HepG2 (cell line): ENCODE measurements around the gene CEP250. TPM values are rescaled to one million over a fixed set of nuclear protein-coding genes. Genes with fewer than 3 reads are reported as not detected.

Experiments used
- ADNP ChIP-seq: sonication (generic); formaldehyde crosslinking; IDR thresholded peaks from 2 replicates; pipeline ENCODE4 v1.4.0; 2020; ENCODE audit warnings: missing genetic modification reagents
- ARID2 ChIP-seq: sonication (generic); formaldehyde crosslinking; IDR thresholded peaks from 2 replicates; pipeline ENCODE4 v1.8.1; 2022; ENCODE audit warnings: mild to moderate bottlenecking, missing genetic modification reagents, borderline replicate concordance
- FOXC1 ChIP-seq: sonication (generic); formaldehyde crosslinking; IDR thresholded peaks from 2 replicates; pipeline ENCODE4 v1.8.0; 2022; ENCODE audit warnings: mild to moderate bottlenecking, missing genetic modification reagents, borderline replicate concordance
- KAT8 ChIP-seq: IDR thresholded peaks from 2 replicates; pipeline ENCODE4 v1.6.1; 2016; ENCODE audit warnings: missing genetic modification reagents, missing compliant biosample characterization
- MAZ ChIP-seq, 2 experiments: sonication (generic) in 1 of 2; formaldehyde crosslinking in 1 of 2; IDR thresholded peaks; 2 replicates each; pipeline versions ENCODE4 v1.5.0 to v1.6.1; 2012 to 2020; ENCODE audit warnings: low read depth in 2 of 2, mild to moderate bottlenecking in 2 of 2, borderline replicate concordance in 1 of 2, improper control_type of control experiment in 1 of 2, low read length in 1 of 2, missing genetic modification reagents in 1 of 2, moderate library complexity in 1 of 2
- MBD4 ChIP-seq: IDR thresholded peaks from 2 replicates; pipeline ENCODE4 v1.6.1; 2012; ENCODE audit warnings: low read length, inconsistent platforms, borderline replicate concordance
- RBAK ChIP-seq: sonication (generic); formaldehyde crosslinking; IDR thresholded peaks from 2 replicates; pipeline ENCODE4 v1.5.1; 2020; ENCODE audit warnings: mild to moderate bottlenecking, missing genetic modification reagents
- SMAD3 ChIP-seq: sonication (generic); formaldehyde crosslinking; IDR thresholded peaks from 2 replicates; pipeline ENCODE4 v1.4.0; 2020; ENCODE audit warnings: missing genetic modification reagents
- ZC3H4 ChIP-seq: sonication (generic); formaldehyde crosslinking; IDR thresholded peaks from 2 replicates; pipeline ENCODE4 v1.4.0; 2020; ENCODE audit warnings: missing genetic modification reagents, borderline replicate concordance
- ZFP36 ChIP-seq: fragments of 150-350 bp; IDR thresholded peaks from 2 replicates; pipeline ENCODE4 v1.6.1; 2018; ENCODE audit warnings: borderline replicate concordance, low read length, low read depth; ENCODE audit not compliant: partially characterized antibody
- ZNF326 ChIP-seq: sonication (generic); formaldehyde crosslinking; IDR thresholded peaks from 2 replicates; pipeline ENCODE4 v1.4.0; 2020; ENCODE audit warnings: missing genetic modification reagents, borderline replicate concordance
- ZNF563 ChIP-seq: sonication (generic); formaldehyde crosslinking; IDR thresholded peaks from 2 replicates; pipeline ENCODE4 v1.8.0; 2022; ENCODE audit warnings: mild to moderate bottlenecking, moderate library complexity, missing genetic modification reagents
- ZNF619 ChIP-seq: sonication (generic); formaldehyde crosslinking; IDR thresholded peaks from 2 replicates; pipeline ENCODE4 v1.4.0; 2020; ENCODE audit warnings: mild to moderate bottlenecking, missing genetic modification reagents
- ZNF674 ChIP-seq: sonication (generic); formaldehyde crosslinking; IDR thresholded peaks from 2 replicates; pipeline ENCODE4 v1.5.0; 2020; ENCODE audit warnings: low read depth, mild to moderate bottlenecking, missing genetic modification reagents
- ZSCAN21 ChIP-seq: sonication (generic); formaldehyde crosslinking; IDR thresholded peaks from 2 replicates; pipeline ENCODE4 v1.8.0; 2022; ENCODE audit warnings: mild to moderate bottlenecking, missing genetic modification reagents, moderate library complexity, borderline replicate concordance
- polyA plus RNA-seq, 8 experiments: library from polyadenylated mRNA; depleted of rRNA in 3 of 8; stranded (reverse) in 7 of 8; unstranded in 1 of 8; fragments of >200 nt; fragmentation: Illumina TruSeq in 4 of 8; extraction: Trizol in 4 of 8; gene quantifications; 2 replicates each; pipeline versions ENCODE4 v1.2.1 to v1.2.3, GENCODE V29; 2011 to 2016; ENCODE audit warnings: low read depth in 4 of 8, missing spikeins in 1 of 8, mixed read lengths in 1 of 8; ENCODE audit not compliant: insufficient read depth in 1 of 8
- total RNA-seq, 5 experiments: library from RNA; depleted of rRNA; stranded (reverse); fragments of >200 nt; fragmentation: Illumina TruSeq; extraction: Trizol; gene quantifications; 2 replicates each; pipeline ENCODE4 v1.2.3, GENCODE V29; 2016; ENCODE audit warnings: low read depth in 1 of 5
- TF ChIP-seq, protein P1 (sequence below): sonication (generic); formaldehyde crosslinking; IDR thresholded peaks from 2 replicates; pipeline ENCODE4 v1.4.0; 2020; ENCODE audit warnings: missing genetic modification reagents, borderline replicate concordance
- TF ChIP-seq, protein P2 (sequence below), 2 experiments: sonication (generic) in 1 of 2; formaldehyde crosslinking in 1 of 2; IDR thresholded peaks; 2 replicates each; pipeline versions ENCODE4 v1.4.0 to v1.6.1; 2018 to 2020; ENCODE audit warnings: missing genetic modification reagents in 2 of 2, borderline replicate concordance in 1 of 2, low read depth in 1 of 2, mild to moderate bottlenecking in 1 of 2, missing biosample characterization in 1 of 2
- TF ChIP-seq, protein P3 (sequence below): IDR thresholded peaks from 2 replicates; pipeline ENCODE4 v1.6.1; 2016; ENCODE audit warnings: missing compliant biosample characterization, missing genetic modification reagents, borderline replicate concordance

Gene CEP250
- total and polyA plus RNA-seq, 2 of the 13 experiments (the other 11 are each of a cell fraction or from before 2014, with no cell fraction given) = 28.8 to 55.3 TPM

DNA sequence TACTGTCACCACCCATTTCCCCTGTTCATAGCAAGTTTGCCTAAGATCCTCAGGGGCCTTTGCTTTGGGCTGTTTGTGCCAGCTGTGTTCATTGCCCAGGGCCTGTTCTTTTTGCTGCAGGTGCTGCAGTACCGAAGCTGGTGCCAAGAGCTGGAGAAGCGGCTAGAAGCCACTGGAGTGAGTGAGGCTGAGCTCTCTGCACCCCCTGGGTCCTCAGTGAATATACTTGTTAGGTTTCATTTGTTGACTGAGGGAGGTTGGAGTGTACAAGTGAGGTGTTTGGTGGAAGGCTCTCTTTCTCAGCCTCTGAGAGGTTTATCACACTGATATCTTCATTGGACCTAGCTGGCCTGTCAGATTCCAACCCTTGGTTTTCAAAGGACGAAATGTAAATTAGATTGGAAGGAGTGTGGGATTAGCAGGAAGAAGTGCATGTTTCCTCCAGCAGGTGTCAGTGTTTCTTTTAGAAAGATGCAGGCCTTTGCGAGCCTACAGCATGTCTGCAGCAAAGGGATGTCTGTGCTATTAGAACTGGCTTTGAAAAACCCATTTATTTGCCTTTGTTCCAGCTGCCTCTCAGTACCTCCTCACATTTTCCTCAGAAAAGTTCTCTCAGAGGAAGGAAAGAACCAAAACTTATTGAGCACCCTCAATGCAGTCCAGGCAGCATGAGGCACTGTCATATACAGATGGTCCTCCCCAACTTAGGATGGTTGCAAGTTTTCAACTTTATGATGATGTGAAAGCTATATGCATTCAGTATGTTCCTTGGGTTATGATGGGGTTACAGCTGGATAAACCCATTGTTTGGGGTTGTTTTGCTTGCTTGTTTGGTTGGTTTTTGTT is 8.3 kb downstream of the CEP250 start (continued):
- TF ChIP-seq, protein P1, sequence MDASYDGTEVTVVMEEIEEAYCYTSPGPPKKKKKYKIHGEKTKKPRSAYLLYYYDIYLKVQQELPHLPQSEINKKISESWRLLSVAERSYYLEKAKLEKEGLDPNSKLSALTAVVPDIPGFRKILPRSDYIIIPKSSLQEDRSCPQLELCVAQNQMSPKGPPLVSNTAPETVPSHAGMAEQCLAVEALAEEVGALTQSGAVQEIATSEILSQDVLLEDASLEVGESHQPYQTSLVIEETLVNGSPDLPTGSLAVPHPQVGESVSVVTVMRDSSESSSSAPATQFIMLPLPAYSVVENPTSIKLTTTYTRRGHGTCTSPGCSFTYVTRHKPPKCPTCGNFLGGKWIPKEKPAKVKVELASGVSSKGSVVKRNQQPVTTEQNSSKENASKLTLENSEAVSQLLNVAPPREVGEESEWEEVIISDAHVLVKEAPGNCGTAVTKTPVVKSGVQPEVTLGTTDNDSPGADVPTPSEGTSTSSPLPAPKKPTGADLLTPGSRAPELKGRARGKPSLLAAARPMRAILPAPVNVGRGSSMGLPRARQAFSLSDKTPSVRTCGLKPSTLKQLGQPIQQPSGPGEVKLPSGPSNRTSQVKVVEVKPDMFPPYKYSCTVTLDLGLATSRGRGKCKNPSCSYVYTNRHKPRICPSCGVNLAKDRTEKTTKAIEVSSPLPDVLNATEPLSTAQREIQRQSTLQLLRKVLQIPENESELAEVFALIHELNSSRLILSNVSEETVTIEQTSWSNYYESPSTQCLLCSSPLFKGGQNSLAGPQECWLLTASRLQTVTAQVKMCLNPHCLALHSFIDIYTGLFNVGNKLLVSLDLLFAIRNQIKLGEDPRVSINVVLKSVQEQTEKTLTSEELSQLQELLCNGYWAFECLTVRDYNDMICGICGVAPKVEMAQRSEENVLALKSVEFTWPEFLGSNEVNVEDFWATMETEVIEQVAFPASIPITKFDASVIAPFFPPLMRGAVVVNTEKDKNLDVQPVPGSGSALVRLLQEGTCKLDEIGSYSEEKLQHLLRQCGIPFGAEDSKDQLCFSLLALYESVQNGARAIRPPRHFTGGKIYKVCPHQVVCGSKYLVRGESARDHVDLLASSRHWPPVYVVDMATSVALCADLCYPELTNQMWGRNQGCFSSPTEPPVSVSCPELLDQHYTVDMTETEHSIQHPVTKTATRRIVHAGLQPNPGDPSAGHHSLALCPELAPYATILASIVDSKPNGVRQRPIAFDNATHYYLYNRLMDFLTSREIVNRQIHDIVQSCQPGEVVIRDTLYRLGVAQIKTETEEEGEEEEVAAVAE (CRISPR knock-in tag) = 0 out of 2 replicates have a peak, but pooled peaks have one; percentile 22
- TF ChIP-seq MAZ (IDR thresholded peaks at IDR 0.05; ENCODE audit: borderline replicate concordance, low read depth, low read length) (no peak), MAZ (CRISPR knock-in tag; IDR thresholded peaks at IDR 0.05; ENCODE audit: low read depth) (no peak), ZNF563 (CRISPR knock-in tag) (no peak), ZNF619 (CRISPR knock-in tag) (0 out of 2 replicates have a peak, but pooled peaks have one; percentile 23), ZFP36 (no peak), ZNF326 (CRISPR knock-in tag) (no peak), ADNP (CRISPR knock-in tag) (no peak), ZNF674 (no peak), ZC3H4 (no peak), ZSCAN21 (no peak), FOXC1 (CRISPR knock-in tag) (0 out of 2 replicates have a peak, but pooled peaks have one; percentile 23), KAT8 (CRISPR knock-in tag) (peak; percentile 51; the same call in 1 of the 2 replicates), SMAD3 (CRISPR knock-in tag) (peak; percentile 70; the same call in 1 of the 2 replicates), MBD4 (no peak), RBAK (no peak), ARID2 (CRISPR knock-in tag) (peak; percentile 79)
- TF ChIP-seq, protein P2, sequence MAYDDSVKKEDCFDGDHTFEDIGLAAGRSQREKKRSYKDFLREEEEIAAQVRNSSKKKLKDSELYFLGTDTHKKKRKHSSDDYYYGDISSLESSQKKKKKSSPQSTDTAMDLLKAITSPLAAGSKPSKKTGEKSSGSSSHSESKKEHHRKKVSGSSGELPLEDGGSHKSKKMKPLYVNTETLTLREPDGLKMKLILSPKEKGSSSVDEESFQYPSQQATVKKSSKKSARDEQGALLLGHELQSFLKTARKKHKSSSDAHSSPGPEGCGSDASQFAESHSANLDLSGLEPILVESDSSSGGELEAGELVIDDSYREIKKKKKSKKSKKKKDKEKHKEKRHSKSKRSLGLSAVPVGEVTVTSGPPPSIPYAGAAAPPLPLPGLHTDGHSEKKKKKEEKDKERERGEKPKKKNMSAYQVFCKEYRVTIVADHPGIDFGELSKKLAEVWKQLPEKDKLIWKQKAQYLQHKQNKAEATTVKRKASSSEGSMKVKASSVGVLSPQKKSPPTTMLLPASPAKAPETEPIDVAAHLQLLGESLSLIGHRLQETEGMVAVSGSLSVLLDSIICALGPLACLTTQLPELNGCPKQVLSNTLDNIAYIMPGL (CRISPR knock-in tag; IDR thresholded peaks at IDR 0.05; ENCODE audit: borderline replicate concordance in 1 of 2, low read depth in 1 of 2) = peak; percentile 36 to 58; a peak in 1 of 4 replicates
- TF ChIP-seq, protein P3, sequence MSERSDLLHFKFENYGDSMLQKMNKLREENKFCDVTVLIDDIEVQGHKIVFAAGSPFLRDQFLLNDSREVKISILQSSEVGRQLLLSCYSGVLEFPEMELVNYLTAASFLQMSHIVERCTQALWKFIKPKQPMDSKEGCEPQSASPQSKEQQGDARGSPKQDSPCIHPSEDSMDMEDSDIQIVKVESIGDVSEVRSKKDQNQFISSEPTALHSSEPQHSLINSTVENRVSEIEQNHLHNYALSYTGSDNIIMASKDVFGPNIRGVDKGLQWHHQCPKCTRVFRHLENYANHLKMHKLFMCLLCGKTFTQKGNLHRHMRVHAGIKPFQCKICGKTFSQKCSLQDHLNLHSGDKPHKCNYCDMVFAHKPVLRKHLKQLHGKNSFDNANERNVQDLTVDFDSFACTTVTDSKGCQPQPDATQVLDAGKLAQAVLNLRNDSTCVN (CRISPR knock-in tag) = no peak
